Esophagus muscularis mucosa (tissue), 4 donors: ENCODE results near the gene FCRL4.

Source experiments
- EP300 ChIP-seq: sonication (generic); formaldehyde crosslinking; IDR thresholded peaks from one replicate; pipeline ENCODE4 v1.6.1; 2017; ENCODE audit warnings: antibody characterized with exemption
- POLR2A ChIP-seq: fragments of 450-650 bp; IDR thresholded peaks from one replicate; pipeline ENCODE4 v1.6.1; 2017; ENCODE audit warnings: antibody characterized with exemption, moderate library complexity, mild to moderate bottlenecking, low read depth
- POLR2AphosphoS5 ChIP-seq, 2 donors: sonication (generic); formaldehyde crosslinking; IDR thresholded peaks; one replicate each; pipeline ENCODE4 v1.6.1; 2017; ENCODE audit warnings: antibody characterized with exemption in 2 of 2
- TF ChIP-seq, protein P1 (sequence below), 3 experiments: fragments of 200-600 bp in 2 of 3; fragments of 450-650 bp in 1 of 3; sonication (generic) in 2 of 3; IDR thresholded peaks; one replicate each; pipeline ENCODE4 v1.5.1; 2017 to 2019; ENCODE audit warnings: antibody characterized with exemption in 3 of 3, mild to moderate bottlenecking in 2 of 3, moderate library complexity in 1 of 3

DNA sequence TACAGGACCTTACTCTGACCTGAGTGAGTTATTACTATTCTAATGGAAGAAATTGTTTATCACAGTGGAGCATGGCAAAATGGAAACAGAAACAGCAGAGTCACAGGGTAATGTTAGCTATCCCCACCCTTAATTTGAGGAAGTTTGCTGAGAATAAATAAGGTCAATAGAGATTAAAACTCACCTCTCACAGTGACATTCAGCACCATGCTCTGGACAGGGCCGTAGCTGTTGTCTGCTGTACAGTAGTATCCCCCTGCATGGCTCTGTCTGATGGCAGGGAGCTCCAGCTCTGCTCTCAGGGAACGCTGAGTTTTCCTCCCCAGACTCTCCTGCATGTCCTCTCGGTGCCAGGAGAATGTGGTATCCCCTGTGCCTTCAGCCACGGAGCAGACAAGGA lies 11.9 kb downstream of the FCRL4 start:
- TF ChIP-seq EP300 = no peak
- TF ChIP-seq, protein P1, sequence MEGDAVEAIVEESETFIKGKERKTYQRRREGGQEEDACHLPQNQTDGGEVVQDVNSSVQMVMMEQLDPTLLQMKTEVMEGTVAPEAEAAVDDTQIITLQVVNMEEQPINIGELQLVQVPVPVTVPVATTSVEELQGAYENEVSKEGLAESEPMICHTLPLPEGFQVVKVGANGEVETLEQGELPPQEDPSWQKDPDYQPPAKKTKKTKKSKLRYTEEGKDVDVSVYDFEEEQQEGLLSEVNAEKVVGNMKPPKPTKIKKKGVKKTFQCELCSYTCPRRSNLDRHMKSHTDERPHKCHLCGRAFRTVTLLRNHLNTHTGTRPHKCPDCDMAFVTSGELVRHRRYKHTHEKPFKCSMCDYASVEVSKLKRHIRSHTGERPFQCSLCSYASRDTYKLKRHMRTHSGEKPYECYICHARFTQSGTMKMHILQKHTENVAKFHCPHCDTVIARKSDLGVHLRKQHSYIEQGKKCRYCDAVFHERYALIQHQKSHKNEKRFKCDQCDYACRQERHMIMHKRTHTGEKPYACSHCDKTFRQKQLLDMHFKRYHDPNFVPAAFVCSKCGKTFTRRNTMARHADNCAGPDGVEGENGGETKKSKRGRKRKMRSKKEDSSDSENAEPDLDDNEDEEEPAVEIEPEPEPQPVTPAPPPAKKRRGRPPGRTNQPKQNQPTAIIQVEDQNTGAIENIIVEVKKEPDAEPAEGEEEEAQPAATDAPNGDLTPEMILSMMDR (IDR thresholded peaks at IDR 0.05) = no peak
- no peak for TF ChIP-seq POLR2AphosphoS5 (IDR thresholded peaks at IDR 0.05)
- no peak for TF ChIP-seq POLR2A
